K562 (cell line): ENCODE measurements around the gene AGBL1.

Source experiments
- ARHGAP35 ChIP-seq: fragments of 450-650 bp; IDR thresholded peaks from 2 replicates; pipeline ENCODE4 v1.6.1; 2018; ENCODE audit not compliant: partially characterized antibody
- CHD2 ChIP-seq: IDR thresholded peaks from 2 replicates; pipeline ENCODE4 v1.6.1; 2011; ENCODE audit warnings: low read depth, low read length
- EGR1 ChIP-seq: fragments of 450-650 bp; conservative IDR thresholded peaks from 2 replicates; pipeline ENCODE4 v1.6.1; 2017; ENCODE audit warnings: mild to moderate bottlenecking
- GMEB1 ChIP-seq: fragments of 250-450 bp; sonication (Bioruptor Pico); IDR thresholded peaks from 2 replicates; pipeline ENCODE4 v1.4.0; 2020; ENCODE audit warnings: mild to moderate bottlenecking
- POLR2AphosphoS5 ChIP-seq: IDR thresholded peaks from 2 replicates; pipeline ENCODE4 v1.6.1; 2011; ENCODE audit warnings: mild to moderate bottlenecking, low read depth, low read length, moderate library complexity; ENCODE audit not compliant: control insufficient read depth, insufficient read depth

DNA sequence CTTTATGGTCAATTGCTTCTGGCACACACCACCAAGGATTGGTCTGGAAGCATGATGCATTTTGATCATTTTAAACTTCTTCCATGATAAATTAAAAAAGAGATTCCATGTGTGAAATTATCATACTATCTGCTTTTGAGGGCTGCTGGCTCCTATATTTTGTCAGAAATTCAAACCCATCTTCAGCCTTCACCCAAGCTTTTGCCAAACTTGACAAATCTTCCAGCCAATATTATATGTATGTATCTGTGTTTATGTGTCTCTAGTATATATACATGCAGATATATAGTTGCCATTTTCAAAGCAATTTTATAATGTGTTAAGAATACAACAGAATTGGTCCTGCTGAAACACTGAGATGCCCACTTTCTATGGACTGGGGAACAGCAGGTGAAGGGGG lies 275.7 kb downstream of the AGBL1 start:
- no peak for TF ChIP-seq CHD2
- no peak for TF ChIP-seq POLR2AphosphoS5
- no peak for TF ChIP-seq ARHGAP35
- no peak for TF ChIP-seq GMEB1 (CRISPR knock-in tag)
- no peak for TF ChIP-seq EGR1
